B cell (primary cell): ENCODE data around the gene MINDY4B.

Experiments used
- EZH2 ChIP-seq: IDR thresholded peaks from 2 replicates; pipeline ENCODE4 v1.6.1; 2012; ENCODE audit warnings: borderline replicate concordance, low read depth, mild to moderate bottlenecking, moderate library complexity, low read length; ENCODE audit not compliant: insufficient read depth, poor library complexity, severe bottlenecking
- TF ChIP-seq, protein P1 (sequence below): fragments of 200-600 bp; IDR thresholded peaks from one replicate; pipeline ENCODE4 v1.8.0; 2022; ENCODE audit warnings: antibody characterized with exemption, mild to moderate bottlenecking

- TF ChIP-seq, protein P1, sequence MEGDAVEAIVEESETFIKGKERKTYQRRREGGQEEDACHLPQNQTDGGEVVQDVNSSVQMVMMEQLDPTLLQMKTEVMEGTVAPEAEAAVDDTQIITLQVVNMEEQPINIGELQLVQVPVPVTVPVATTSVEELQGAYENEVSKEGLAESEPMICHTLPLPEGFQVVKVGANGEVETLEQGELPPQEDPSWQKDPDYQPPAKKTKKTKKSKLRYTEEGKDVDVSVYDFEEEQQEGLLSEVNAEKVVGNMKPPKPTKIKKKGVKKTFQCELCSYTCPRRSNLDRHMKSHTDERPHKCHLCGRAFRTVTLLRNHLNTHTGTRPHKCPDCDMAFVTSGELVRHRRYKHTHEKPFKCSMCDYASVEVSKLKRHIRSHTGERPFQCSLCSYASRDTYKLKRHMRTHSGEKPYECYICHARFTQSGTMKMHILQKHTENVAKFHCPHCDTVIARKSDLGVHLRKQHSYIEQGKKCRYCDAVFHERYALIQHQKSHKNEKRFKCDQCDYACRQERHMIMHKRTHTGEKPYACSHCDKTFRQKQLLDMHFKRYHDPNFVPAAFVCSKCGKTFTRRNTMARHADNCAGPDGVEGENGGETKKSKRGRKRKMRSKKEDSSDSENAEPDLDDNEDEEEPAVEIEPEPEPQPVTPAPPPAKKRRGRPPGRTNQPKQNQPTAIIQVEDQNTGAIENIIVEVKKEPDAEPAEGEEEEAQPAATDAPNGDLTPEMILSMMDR: no peak
- TF ChIP-seq EZH2: no peak
Observed at GRCh38 chr3:150912501-150912900, 7.3 kb upstream of the MINDY4B start.
